Smooth muscle cell (in vitro differentiated cells): ENCODE measurements around the gene C1orf116. TPM values are rescaled to one million over a fixed set of nuclear protein-coding genes. Genes with fewer than 3 reads are reported as not detected.

Experiments
- DNase-seq: peaks from one replicate; lab custom pipeline; 2025; ENCODE audit not compliant: unreplicated experiment; lab: John Stamatoyannopoulos, UW
- H2AFZ ChIP-seq: fragments of 200-600 bp; sonication (generic); 2 replicates; pipeline ENCODE4 v1.6.0; 2016; ENCODE audit warnings: antibody characterized with exemption, low read depth, mild to moderate bottlenecking
- H3F3A ChIP-seq: fragments of 200-600 bp; sonication (generic); 2 replicates; pipeline ENCODE4 v1.6.0; 2017; ENCODE audit warnings: antibody characterized with exemption, low read depth
- H3K27ac ChIP-seq: fragments of 200-600 bp; sonication (generic); 2 replicates; pipeline ENCODE4 v1.5.1; 2016; ENCODE audit warnings: low read depth, mild to moderate bottlenecking
- H3K27me3 ChIP-seq: fragments of 200-600 bp; sonication (generic); 2 replicates; pipeline ENCODE4 v1.6.1; 2016; ENCODE audit warnings: low read depth, mild to moderate bottlenecking
- H3K36me3 ChIP-seq: fragments of 200-600 bp; sonication (generic); 2 replicates; pipeline ENCODE4 v1.5.1; 2016; ENCODE audit warnings: low read depth
- H3K4me1 ChIP-seq: fragments of 200-600 bp; sonication (generic); 2 replicates; pipeline ENCODE4 v1.5.1; 2016; ENCODE audit warnings: low read depth
- H3K4me2 ChIP-seq: fragments of 200-600 bp; sonication (generic); 2 replicates; pipeline ENCODE4 v1.6.0; 2016; ENCODE audit warnings: mild to moderate bottlenecking
- H3K4me3 ChIP-seq: fragments of 200-600 bp; sonication (generic); 2 replicates; pipeline ENCODE4 v1.5.1; 2016; ENCODE audit warnings: mild to moderate bottlenecking
- H3K79me2 ChIP-seq: fragments of 200-600 bp; sonication (generic); 2 replicates; pipeline ENCODE4 v1.6.0; 2016; ENCODE audit warnings: low read depth, mild to moderate bottlenecking
- H3K9ac ChIP-seq: fragments of 200-600 bp; sonication (generic); 2 replicates; pipeline ENCODE4 v1.6.0; 2016; ENCODE audit warnings: low read depth
- H3K9me3 ChIP-seq: fragments of 200-600 bp; sonication (generic); replicated peaks from 2 replicates; pipeline ENCODE4 v1.5.1; 2016; ENCODE audit warnings: low read depth
- H4K20me1 ChIP-seq: fragments of 200-600 bp; sonication (generic); 2 replicates; pipeline ENCODE4 v1.6.0; 2016; ENCODE audit warnings: low read depth
- WGBS: methylation state at CpG from one replicate; pipeline ENCODE4 v1.1.7; 2016; ENCODE audit warnings: low lambda C conversion rate; 5-methylcytosine and 5-hydroxymethylcytosine counted together
- polyA plus RNA-seq: library from polyadenylated mRNA; unstranded; fragments of >200 nt; fragmentation: Nextera tagmentation; extraction: Ambion mirVana; gene quantifications from 2 replicates; pipeline ENCODE4 v1.2.1, GENCODE V29; 2016
- total RNA-seq: library from RNA; depleted of rRNA; stranded (reverse); fragments of >200 nt; gene quantifications from 2 replicates; pipeline ENCODE4 v1.2.3, GENCODE V29; 2014
- TF ChIP-seq, protein P1 (sequence below): fragments of 200-600 bp; sonication (generic); IDR thresholded peaks from 2 replicates; pipeline ENCODE4 v1.5.1; 2017; ENCODE audit warnings: borderline replicate concordance, mild to moderate bottlenecking, antibody characterized with exemption; ENCODE audit not compliant: insufficient read depth, poor library complexity, severe bottlenecking

Gene C1orf116
- total and polyA plus RNA-seq, 2 experiments from 2014 or later, result 0.14 to 6.0 TPM

DNA sequence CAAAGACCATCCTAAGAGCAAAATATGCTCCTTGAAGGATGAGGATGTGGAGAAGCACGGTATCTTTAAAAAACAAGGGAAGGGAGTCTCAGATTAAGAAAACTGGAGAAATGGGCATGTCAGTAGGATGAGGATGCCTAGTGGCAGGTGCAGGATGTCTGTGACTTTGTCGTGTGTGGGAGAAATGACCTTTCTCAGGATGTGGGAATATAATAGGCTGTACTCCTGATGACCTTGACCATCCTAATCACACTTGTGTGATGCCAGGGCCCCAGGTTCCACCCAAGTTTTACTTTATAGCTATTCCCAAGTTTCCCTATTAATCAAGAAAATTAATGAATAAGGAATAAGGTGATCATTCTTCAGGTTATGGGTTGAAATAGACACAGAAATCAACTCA is 12.9 kb downstream of the C1orf116 start:
- H3K27me3 ChIP-seq, result no peaks in the 10 kb centered on the region
- peak overlapping the region; percentile 61 for H3K27ac ChIP-seq
- peaks cover 12% of the 10 kb centered on the region for H3K4me1 ChIP-seq
- H2AFZ ChIP-seq, result no peak overlapping the region
- no peaks in the 10 kb centered on the region for H3K79me2 ChIP-seq
- H3K36me3 ChIP-seq, result no peaks in the 10 kb centered on the region
- no peaks in the 10 kb centered on the region for H3F3A ChIP-seq
- H4K20me1 ChIP-seq, result no peaks in the 10 kb centered on the region
- no peak for DNase-seq
- H3K4me3 ChIP-seq, result no peak overlapping the region
- WGBS, result 45% methylated on average over 2 of the region's 2 CpGs
- no peak overlapping the region for H3K4me2 ChIP-seq
- H3K9ac ChIP-seq, result no peak overlapping the region
- TF ChIP-seq, protein P1, sequence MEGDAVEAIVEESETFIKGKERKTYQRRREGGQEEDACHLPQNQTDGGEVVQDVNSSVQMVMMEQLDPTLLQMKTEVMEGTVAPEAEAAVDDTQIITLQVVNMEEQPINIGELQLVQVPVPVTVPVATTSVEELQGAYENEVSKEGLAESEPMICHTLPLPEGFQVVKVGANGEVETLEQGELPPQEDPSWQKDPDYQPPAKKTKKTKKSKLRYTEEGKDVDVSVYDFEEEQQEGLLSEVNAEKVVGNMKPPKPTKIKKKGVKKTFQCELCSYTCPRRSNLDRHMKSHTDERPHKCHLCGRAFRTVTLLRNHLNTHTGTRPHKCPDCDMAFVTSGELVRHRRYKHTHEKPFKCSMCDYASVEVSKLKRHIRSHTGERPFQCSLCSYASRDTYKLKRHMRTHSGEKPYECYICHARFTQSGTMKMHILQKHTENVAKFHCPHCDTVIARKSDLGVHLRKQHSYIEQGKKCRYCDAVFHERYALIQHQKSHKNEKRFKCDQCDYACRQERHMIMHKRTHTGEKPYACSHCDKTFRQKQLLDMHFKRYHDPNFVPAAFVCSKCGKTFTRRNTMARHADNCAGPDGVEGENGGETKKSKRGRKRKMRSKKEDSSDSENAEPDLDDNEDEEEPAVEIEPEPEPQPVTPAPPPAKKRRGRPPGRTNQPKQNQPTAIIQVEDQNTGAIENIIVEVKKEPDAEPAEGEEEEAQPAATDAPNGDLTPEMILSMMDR, result no peak
- H3K9me3 ChIP-seq, result no peaks in the 10 kb centered on the region

DNA sequence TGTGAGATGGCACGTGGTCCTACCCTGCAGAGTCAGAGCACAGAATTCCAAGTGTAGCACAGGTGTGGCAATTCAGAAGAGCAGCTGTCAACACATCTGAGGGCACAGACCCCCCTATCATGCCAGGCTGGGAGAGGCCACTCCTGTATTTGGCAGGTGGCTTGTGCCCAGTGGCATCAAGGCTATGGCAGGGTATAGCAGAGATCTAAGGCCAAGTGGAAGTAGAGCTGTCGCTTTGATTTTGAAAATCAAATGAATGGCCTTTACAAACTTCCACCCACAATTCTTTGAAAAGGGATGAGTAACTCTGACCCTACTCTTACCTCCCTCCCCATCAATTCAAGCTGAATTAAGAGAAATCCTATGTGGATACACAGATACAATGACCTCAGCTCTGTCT is 13.4 kb downstream of the C1orf116 start:
- H2AFZ ChIP-seq, result no peak overlapping the region
- H3K79me2 ChIP-seq, result no peaks in the 10 kb centered on the region
- H3K4me3 ChIP-seq, result no peak overlapping the region
- peak overlapping the region; percentile 61 for H3K27ac ChIP-seq
- no peak overlapping the region for H3K9ac ChIP-seq
- H3K27me3 ChIP-seq, result no peaks in the 10 kb centered on the region
- no peaks in the 10 kb centered on the region for H3K36me3 ChIP-seq
- H3K4me2 ChIP-seq, result no peak overlapping the region
- H3F3A ChIP-seq, result no peaks in the 10 kb centered on the region
- H3K9me3 ChIP-seq, result no peaks in the 10 kb centered on the region
- TF ChIP-seq, protein P1, result no peak
- DNase-seq, result no peak
- WGBS, result 97% methylated on average over 2 of the region's 2 CpGs
- no peaks in the 10 kb centered on the region for H4K20me1 ChIP-seq
- peaks cover 9% of the 10 kb centered on the region for H3K4me1 ChIP-seq

DNA sequence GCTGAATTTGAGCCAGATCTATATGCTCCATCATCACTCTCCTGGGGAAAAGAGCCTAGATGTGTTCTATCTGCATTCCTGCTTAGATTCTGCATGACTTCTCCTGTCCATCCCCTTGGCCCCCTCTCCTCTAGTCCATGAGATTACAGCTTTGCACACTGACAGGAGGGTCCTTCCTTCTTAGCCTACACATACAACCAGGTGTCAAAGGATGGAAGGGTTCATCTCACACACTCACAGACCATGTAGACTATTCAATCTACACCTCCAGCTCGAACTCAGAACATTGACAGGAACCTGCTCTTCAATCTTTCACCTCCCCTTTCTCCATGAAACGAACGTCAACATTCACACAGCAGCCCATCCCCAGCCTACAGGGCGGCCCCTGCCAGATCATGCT is 13.8 kb downstream of the C1orf116 start:
- H3K27me3 ChIP-seq, result no peaks in the 10 kb centered on the region

More for the DNA sequence above, 13.8 kb downstream of the C1orf116 start:
- Histone ChIP-seq H4K20me1 (no peaks in the 10 kb centered on the region), H3K27ac (no peak overlapping the region), H3F3A (no peaks in the 10 kb centered on the region), H3K4me2 (no peak overlapping the region), H3K9me3 (no peaks in the 10 kb centered on the region), H3K9ac (no peak overlapping the region), H3K4me3 (no peak overlapping the region), H3K79me2 (no peaks in the 10 kb centered on the region), H3K36me3 (no peaks in the 10 kb centered on the region), H2AFZ (no peak overlapping the region), H3K4me1 (peaks cover 9% of the 10 kb centered on the region)
- no peak for DNase-seq
- TF ChIP-seq, protein P1, result no peak
- WGBS, result 82% methylated on average over 4 of the region's 4 CpGs
